MM.1S (cell line): ENCODE measurements around the gene CPSF3.

Experiments
- EZH2 ChIP-seq: fragments of 300-600 bp; sonication (generic); optimal IDR thresholded peaks from 2 replicates; pipeline ENCODE3; 2017; ENCODE audit warnings: low read depth, mild to moderate bottlenecking, antibody characterized with exemption, low read length, mixed read lengths
- EZH2phosphoT487 ChIP-seq: fragments of 300-600 bp; sonication (generic); IDR thresholded peaks from 2 replicates; pipeline ENCODE4 v1.6.1; 2018; ENCODE audit warnings: antibody characterized with exemption, low read length
- TF ChIP-seq, protein P1 (sequence below): fragments of 300-600 bp; sonication (generic); IDR thresholded peaks from 2 replicates; pipeline ENCODE4 v1.5.1; 2016; ENCODE audit warnings: antibody characterized with exemption, low read length, mixed read lengths

DNA sequence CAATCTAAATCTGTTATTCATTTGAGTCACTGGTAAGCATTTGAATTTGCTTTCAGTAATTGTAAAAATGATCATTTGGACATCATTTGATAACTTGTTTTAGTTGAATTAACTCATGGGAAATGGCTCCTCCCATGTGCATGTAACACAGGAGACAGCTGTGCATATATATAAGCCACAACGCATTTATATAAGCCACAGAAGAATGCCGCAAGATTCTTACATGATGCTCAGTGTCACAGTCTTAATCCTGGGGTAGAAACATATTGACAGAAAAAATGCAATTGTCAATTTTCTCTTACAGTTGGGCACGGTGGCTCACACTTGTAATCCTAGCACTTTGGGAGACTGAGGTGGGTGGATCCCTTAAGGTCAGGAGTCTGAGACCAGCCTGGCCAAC is 37.6 kb downstream of the CPSF3 start:
- no peak for TF ChIP-seq EZH2
- TF ChIP-seq, protein P1, sequence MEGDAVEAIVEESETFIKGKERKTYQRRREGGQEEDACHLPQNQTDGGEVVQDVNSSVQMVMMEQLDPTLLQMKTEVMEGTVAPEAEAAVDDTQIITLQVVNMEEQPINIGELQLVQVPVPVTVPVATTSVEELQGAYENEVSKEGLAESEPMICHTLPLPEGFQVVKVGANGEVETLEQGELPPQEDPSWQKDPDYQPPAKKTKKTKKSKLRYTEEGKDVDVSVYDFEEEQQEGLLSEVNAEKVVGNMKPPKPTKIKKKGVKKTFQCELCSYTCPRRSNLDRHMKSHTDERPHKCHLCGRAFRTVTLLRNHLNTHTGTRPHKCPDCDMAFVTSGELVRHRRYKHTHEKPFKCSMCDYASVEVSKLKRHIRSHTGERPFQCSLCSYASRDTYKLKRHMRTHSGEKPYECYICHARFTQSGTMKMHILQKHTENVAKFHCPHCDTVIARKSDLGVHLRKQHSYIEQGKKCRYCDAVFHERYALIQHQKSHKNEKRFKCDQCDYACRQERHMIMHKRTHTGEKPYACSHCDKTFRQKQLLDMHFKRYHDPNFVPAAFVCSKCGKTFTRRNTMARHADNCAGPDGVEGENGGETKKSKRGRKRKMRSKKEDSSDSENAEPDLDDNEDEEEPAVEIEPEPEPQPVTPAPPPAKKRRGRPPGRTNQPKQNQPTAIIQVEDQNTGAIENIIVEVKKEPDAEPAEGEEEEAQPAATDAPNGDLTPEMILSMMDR, result no peak
- no peak for TF ChIP-seq EZH2phosphoT487
